Measurements from ENCODE around the gene SKI. TPM values are rescaled to one million over a fixed set of nuclear protein-coding genes. Genes with fewer than 3 reads are reported as not detected.

The SKI gene
- total and polyA plus RNA-seq, 9 of the 15 experiments (the other 6 are each of a cell fraction or from before 2014, with no cell fraction given), result 0.10 to 60.5 (median 4.6) TPM

- no peak for TF ChIP-seq SAP30 (IDR thresholded peaks at IDR 0.05; ENCODE audit: borderline replicate concordance, insufficient read depth, low read depth, low read length, poor library complexity, severe bottlenecking)
- TF ChIP-seq XRCC5 (IDR thresholded peaks at IDR 0.05; ENCODE audit: low read depth, low read length), result no peak
- no peak for TF ChIP-seq BRF1 (IDR thresholded peaks at IDR 0.05; ENCODE audit: borderline replicate concordance, extremely low read depth, insufficient read length)
- no peak for TF ChIP-seq ZNF449 (CRISPR knock-in tag; IDR thresholded peaks at IDR 0.05)
- no peak for TF ChIP-seq KAT8 (IDR thresholded peaks at IDR 0.05; ENCODE audit: low read depth)
- TF ChIP-seq RBM39 (optimal IDR thresholded peaks at IDR 0.05; ENCODE audit: low read depth, low read length), result no peak
- no peak for TF ChIP-seq E2F1 (CRISPR knock-in tag; IDR thresholded peaks at IDR 0.05)
- TF ChIP-seq SRF (CRISPR knock-in tag; IDR thresholded peaks at IDR 0.05), result peak in 1 of 2 experiments; percentile 22; a peak in 1 of 4 replicates
- TF ChIP-seq DACH1 (IDR thresholded peaks at IDR 0.05; ENCODE audit: partially characterized antibody), result no peak
- no peak for TF ChIP-seq ARID2 (IDR thresholded peaks at IDR 0.05)
- peak in 1 of 2 experiments; percentile 61; a peak in 2 of 4 replicates for TF ChIP-seq HDAC1 (IDR thresholded peaks at IDR 0.05)
- TF ChIP-seq NCOA1 (IDR thresholded peaks at IDR 0.05; ENCODE audit: low read depth), result no peak
- TF ChIP-seq KDM5B (IDR thresholded peaks at IDR 0.05; ENCODE audit: insufficient replicate concordance, low read depth, low read length), result peak; percentile 68
- TF ChIP-seq ZNF280A (IDR thresholded peaks at IDR 0.05; ENCODE audit: low read depth, partially characterized antibody), result no peak
- TF ChIP-seq ARNT (IDR thresholded peaks at IDR 0.05), result no peak
- no peak for TF ChIP-seq PPARD (CRISPR knock-in tag; IDR thresholded peaks at IDR 0.05)
- no peak for TF ChIP-seq GABPB2 (CRISPR knock-in tag; conservative IDR thresholded peaks at IDR 0.05)
- no peak for TF ChIP-seq NFYB (IDR thresholded peaks at IDR 0.05; ENCODE audit: extremely low read depth, insufficient read length)
- TF ChIP-seq ZBTB2 (IDR thresholded peaks at IDR 0.05), result peak; percentile 79
- no peak for TF ChIP-seq SMAD3 (CRISPR knock-in tag; conservative IDR thresholded peaks at IDR 0.05)
Measured at GRCh38 chr1:2212532-2213491, 15.3 kb upstream of the SKI start (continued).

All from K562 (cell line).